GM12874 (cell line): ENCODE results near the gene OPA1.

Experiments used
- TF ChIP-seq, protein P1 (sequence below): IDR thresholded peaks from 2 replicates; pipeline ENCODE4 v1.5.1; 2011; ENCODE audit warnings: low read depth, mild to moderate bottlenecking, control low read depth, low read length, moderate library complexity; ENCODE audit not compliant: insufficient read depth

Gene OPA1

DNA sequence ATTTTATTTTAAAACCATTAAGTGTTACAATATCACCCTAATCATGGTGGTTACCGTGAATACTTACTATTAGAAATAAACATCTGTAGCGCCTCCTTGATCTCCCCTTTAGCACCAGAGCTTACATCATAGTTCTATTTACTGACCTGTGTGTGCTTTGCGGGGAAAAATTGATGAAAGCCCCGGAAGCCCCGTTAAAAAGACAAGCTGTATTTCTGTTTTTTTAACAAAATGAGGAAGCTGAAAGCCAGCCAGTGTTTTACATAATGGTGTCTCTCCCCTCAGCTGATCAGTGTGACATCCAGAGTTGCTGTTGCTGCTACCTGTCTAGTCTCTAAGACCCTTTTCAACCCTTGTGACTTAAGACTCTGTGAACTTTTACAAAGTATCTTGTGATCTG lies 100.8 kb downstream of the OPA1 start:
- TF ChIP-seq, protein P1, sequence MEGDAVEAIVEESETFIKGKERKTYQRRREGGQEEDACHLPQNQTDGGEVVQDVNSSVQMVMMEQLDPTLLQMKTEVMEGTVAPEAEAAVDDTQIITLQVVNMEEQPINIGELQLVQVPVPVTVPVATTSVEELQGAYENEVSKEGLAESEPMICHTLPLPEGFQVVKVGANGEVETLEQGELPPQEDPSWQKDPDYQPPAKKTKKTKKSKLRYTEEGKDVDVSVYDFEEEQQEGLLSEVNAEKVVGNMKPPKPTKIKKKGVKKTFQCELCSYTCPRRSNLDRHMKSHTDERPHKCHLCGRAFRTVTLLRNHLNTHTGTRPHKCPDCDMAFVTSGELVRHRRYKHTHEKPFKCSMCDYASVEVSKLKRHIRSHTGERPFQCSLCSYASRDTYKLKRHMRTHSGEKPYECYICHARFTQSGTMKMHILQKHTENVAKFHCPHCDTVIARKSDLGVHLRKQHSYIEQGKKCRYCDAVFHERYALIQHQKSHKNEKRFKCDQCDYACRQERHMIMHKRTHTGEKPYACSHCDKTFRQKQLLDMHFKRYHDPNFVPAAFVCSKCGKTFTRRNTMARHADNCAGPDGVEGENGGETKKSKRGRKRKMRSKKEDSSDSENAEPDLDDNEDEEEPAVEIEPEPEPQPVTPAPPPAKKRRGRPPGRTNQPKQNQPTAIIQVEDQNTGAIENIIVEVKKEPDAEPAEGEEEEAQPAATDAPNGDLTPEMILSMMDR: no peak

- TF ChIP-seq, protein P1: no peak
Measured at GRCh38 chr3:193701953-193702635, 109.1 kb downstream of the OPA1 start.

GRCh38 chr3:193702967-193703366 lies 110.0 kb downstream of the OPA1 start:
- TF ChIP-seq, protein P1: no peak

GRCh38 chr3:193704431-193704830 lies 111.4 kb downstream of the OPA1 start:
- TF ChIP-seq, protein P1: no peak

GRCh38 chr3:193708270-193708669 lies 115.3 kb downstream of the OPA1 start:
- TF ChIP-seq, protein P1: no peak

GRCh38 chr3:193710286-193711165 lies 117.5 kb downstream of the OPA1 start:
- TF ChIP-seq, protein P1: no peak

DNA sequence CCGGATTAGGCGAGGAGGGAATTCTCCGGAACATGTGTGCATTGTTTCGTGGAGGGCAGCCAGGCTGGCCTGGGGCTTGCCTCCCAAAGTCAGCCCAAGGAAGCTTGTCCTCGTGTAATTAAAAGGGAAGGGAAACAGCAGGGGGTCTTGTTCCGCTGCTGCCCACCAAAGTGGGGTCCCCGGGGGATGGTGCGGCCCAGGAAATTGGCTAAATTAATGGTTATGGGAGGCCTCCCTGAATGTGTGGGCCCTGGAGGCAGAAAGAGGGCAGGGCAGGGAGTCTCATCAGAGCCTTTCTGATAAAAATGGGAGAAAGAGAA lies 118.1 kb downstream of the OPA1 start:
- TF ChIP-seq, protein P1: no peak
